ENCODE data around the gene ARMC5. TPM values are rescaled to one million over a fixed set of nuclear protein-coding genes. Genes with fewer than 3 reads are reported as not detected.

ARMC5 gene
- total RNA-seq, 3 donors from 2014 or later = 5.3 to 7.2 (median 6.9) TPM

DNA sequence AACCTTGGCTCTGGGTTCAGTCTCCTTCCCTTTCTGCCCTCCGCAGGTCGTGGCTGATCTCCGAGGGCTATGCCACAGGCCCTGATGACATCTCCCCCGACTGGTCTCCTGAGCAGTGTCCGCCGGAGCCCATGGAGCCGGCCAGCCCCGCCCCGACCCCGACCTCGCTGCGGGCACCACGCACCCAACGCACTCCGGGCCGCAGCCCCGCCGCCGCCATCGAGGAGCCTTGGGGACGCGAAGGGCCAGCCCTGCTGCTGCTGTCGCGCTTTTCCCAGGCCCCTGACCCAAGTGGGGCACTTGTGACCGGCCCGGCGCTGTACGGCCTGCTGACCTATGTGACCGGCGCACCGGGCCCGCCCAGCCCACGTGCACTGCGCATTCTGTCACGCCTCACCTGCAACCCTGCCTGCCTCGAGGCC, 5.1 kb downstream of the ARMC5 start:
- Histone ChIP-seq H3K36me3 (no peaks in the 10 kb centered on the region), H3K9me3 (no peaks in the 10 kb centered on the region), H3K4me3 (no peak overlapping the region), H3K27me3 (no peaks in the 10 kb centered on the region), H3K4me1 (no peaks in the 10 kb centered on the region), H3K27ac (no peak overlapping the region)
- DNase-seq (ENCODE audit: low spot score in 2 of 2) = no peak
- intact Hi-C loops (cut with DNase I; ENCODE audit: low total_unique reads) = no loop called here
- TF ChIP-seq, protein P1, sequence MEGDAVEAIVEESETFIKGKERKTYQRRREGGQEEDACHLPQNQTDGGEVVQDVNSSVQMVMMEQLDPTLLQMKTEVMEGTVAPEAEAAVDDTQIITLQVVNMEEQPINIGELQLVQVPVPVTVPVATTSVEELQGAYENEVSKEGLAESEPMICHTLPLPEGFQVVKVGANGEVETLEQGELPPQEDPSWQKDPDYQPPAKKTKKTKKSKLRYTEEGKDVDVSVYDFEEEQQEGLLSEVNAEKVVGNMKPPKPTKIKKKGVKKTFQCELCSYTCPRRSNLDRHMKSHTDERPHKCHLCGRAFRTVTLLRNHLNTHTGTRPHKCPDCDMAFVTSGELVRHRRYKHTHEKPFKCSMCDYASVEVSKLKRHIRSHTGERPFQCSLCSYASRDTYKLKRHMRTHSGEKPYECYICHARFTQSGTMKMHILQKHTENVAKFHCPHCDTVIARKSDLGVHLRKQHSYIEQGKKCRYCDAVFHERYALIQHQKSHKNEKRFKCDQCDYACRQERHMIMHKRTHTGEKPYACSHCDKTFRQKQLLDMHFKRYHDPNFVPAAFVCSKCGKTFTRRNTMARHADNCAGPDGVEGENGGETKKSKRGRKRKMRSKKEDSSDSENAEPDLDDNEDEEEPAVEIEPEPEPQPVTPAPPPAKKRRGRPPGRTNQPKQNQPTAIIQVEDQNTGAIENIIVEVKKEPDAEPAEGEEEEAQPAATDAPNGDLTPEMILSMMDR (IDR thresholded peaks at IDR 0.05) = no peak
- TF ChIP-seq POLR2AphosphoS5 (IDR thresholded peaks at IDR 0.05) = no peak
- TF ChIP-seq POLR2A (IDR thresholded peaks at IDR 0.05) = no peak

- Histone ChIP-seq H3K9me3 (no peaks in the 10 kb centered on the region), H3K27ac (no peak overlapping the region), H3K27me3 (no peaks in the 10 kb centered on the region), H3K36me3 (no peaks in the 10 kb centered on the region), H3K4me3 (no peak overlapping the region), H3K4me1 (no peaks in the 10 kb centered on the region)
- DNase-seq (ENCODE audit: low spot score in 2 of 2) = no peak
- intact Hi-C loops (cut with DNase I; ENCODE audit: low total_unique reads) = no loop called here
- TF ChIP-seq, protein P1 (IDR thresholded peaks at IDR 0.05) = no peak
- no peak for TF ChIP-seq POLR2A (IDR thresholded peaks at IDR 0.05)
- TF ChIP-seq POLR2AphosphoS5 (IDR thresholded peaks at IDR 0.05) = no peak
Measured at GRCh38 chr16:31464781-31465260, 5.5 kb downstream of the ARMC5 start.

DNA sequence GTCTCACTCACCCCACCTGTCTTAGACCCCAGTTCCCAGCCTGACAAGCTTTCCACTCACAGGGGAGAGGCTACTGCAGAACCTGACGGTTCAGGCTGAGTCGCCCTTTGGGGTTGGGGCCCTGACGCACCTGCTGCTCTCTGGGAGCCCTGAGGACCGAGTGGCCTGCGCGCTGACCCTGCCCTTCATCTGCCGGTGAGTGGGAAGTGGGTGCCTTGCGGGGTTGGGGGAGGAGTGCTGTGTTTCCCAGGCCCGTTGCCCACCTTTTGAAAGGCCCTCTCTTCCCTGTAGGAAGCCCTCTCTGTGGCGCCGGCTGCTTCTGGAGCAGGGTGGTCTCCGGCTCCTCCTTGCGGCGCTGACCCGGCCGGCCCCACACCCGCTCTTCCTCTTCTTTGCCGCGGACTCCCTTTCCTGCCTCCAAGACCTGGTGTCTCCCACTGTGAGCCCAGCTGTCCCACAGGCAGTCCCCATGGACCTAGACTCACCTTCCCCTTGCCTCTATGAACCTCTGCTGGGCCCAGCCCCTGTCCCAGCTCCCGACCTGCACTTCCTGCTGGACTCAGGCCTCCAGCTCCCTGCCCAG, 6.6 kb downstream of the ARMC5 start:
- Histone ChIP-seq H3K36me3 (no peaks in the 10 kb centered on the region), H3K27me3 (no peaks in the 10 kb centered on the region), H3K9me3 (no peaks in the 10 kb centered on the region), H3K4me1 (no peaks in the 10 kb centered on the region), H3K27ac (no peak overlapping the region), H3K4me3 (no peak overlapping the region)
- TF ChIP-seq POLR2AphosphoS5 (IDR thresholded peaks at IDR 0.05) = no peak
- TF ChIP-seq, protein P1 (IDR thresholded peaks at IDR 0.05) = no peak
- no peak for TF ChIP-seq POLR2A (IDR thresholded peaks at IDR 0.05)
- no peak for DNase-seq (ENCODE audit: low spot score in 2 of 2)
- intact Hi-C loops (cut with DNase I; ENCODE audit: low total_unique reads) = no loop called here

- TF ChIP-seq, protein P1 (IDR thresholded peaks at IDR 0.05) = no peak
- TF ChIP-seq POLR2AphosphoS5 (IDR thresholded peaks at IDR 0.05) (no peak), POLR2A (IDR thresholded peaks at IDR 0.05) (no peak)
- intact Hi-C loops (cut with DNase I; ENCODE audit: low total_unique reads) = no loop called here
- Histone ChIP-seq H3K4me1 (no peaks in the 10 kb centered on the region), H3K27ac (no peak overlapping the region), H3K4me3 (no peak overlapping the region), H3K36me3 (no peaks in the 10 kb centered on the region), H3K27me3 (no peaks in the 10 kb centered on the region), H3K9me3 (no peaks in the 10 kb centered on the region)
- no peak for DNase-seq (ENCODE audit: low spot score in 2 of 2)
Measured at GRCh38 chr16:31466381-31466841, 7.1 kb downstream of the ARMC5 start.

GRCh38 chr16:31467151-31467773, 8.0 kb downstream of the ARMC5 start:
- DNase-seq (ENCODE audit: low spot score in 2 of 2) = no peak
- Histone ChIP-seq H3K4me3 (no peak overlapping the region), H3K27ac (no peak overlapping the region), H3K9me3 (no peaks in the 10 kb centered on the region), H3K27me3 (no peaks in the 10 kb centered on the region), H3K36me3 (no peaks in the 10 kb centered on the region), H3K4me1 (no peaks in the 10 kb centered on the region)
- intact Hi-C loops (cut with DNase I; ENCODE audit: low total_unique reads) = no loop called here
- no peak for TF ChIP-seq POLR2A (IDR thresholded peaks at IDR 0.05)
- TF ChIP-seq, protein P1 (IDR thresholded peaks at IDR 0.05) = no peak
- no peak for TF ChIP-seq POLR2AphosphoS5 (IDR thresholded peaks at IDR 0.05)
